Naive thymus-derived CD8-positive, alpha-beta T cell (primary cell): ENCODE results near the gene RSRC1. TPM values are rescaled to one million over a fixed set of nuclear protein-coding genes. Genes with fewer than 3 reads are reported as not detected.
A peak's percentile ranks its signal among the peaks of the same experiment; 100 is the strongest.

Experiments used
- ATAC-seq, 2 donors: fragments of 150-1000 bp; cut with Tn5 transposase in 1 of 2; sonication (Bioruptor Pico), chemical (Tn5 transposase) in 1 of 2; 1 replicate in 1 of 2; 2 replicates in 1 of 2; pipeline ENCODE4 v1.10.0; 2021; ENCODE audit warnings: mild to moderate bottlenecking in 2 of 2, moderate library complexity in 2 of 2
- POLR2A ChIA-PET: fragments of 350-600 bp; sonication (Branson Sonifier 250); formaldehyde crosslinking; loops from one replicate; lab custom pipeline; 2021; ENCODE audit warnings: antibody characterized with exemption; lab: Charles Lee
- DNase-seq, 10 donors: peaks; one replicate each; pipeline versions ENCODE4 v3.0.0 to v3.0.0-alpha.2; 2020 to 2022
- H3K27ac Mint-ChIP-seq, 10 donors: one replicate each; pipeline ENCODE4 v1.8.0; 2020 to 2022; ENCODE audit warnings: mild to moderate bottlenecking in 10 of 10, mixed read lengths in 10 of 10, moderate library complexity in 4 of 10, inconsistent platforms in 1 of 10
- H3K27me3 Mint-ChIP-seq, 5 donors: one replicate each; pipeline ENCODE4 v1.8.0; 2021 to 2022; ENCODE audit warnings: mixed read lengths in 5 of 5
- H3K36me3 Mint-ChIP-seq, 3 donors: one replicate each; pipeline ENCODE4 v1.8.0; 2020 to 2022; ENCODE audit warnings: mixed read lengths in 3 of 3, mild to moderate bottlenecking in 2 of 3, inconsistent platforms in 1 of 3
- H3K4me1 Mint-ChIP-seq, 4 donors: one replicate each; pipeline ENCODE4 v1.8.0; 2021 to 2022; ENCODE audit warnings: mixed read lengths in 4 of 4
- H3K4me3 Mint-ChIP-seq, 10 donors: one replicate each; pipeline ENCODE4 v1.8.0; 2020 to 2022; ENCODE audit warnings: mild to moderate bottlenecking in 10 of 10, mixed read lengths in 10 of 10, moderate library complexity in 6 of 10, inconsistent platforms in 1 of 10
- H3K9me3 Mint-ChIP-seq, 9 donors: one replicate each; pipeline ENCODE4 v1.8.0; 2020 to 2022; ENCODE audit warnings: mixed read lengths in 9 of 9, mild to moderate bottlenecking in 3 of 9, inconsistent platforms in 1 of 9, moderate library complexity in 1 of 9
- polyA plus RNA-seq, 3 donors: library from polyadenylated mRNA; unstranded; fragments of 300-500 nt; fragmentation: Illumina TruSeq; gene quantifications; one replicate each; pipeline ENCODE4 v1.2.3, GENCODE V29; 2021
- total RNA-seq, 8 experiments: library from RNA in 2 of 8; stranded (reverse) in 2 of 8; gene quantifications; one replicate each; pipeline ENCODE4 v1.2.3 and lab custom pipeline; 2021 to 2026

The RSRC1 gene
- total and polyA plus RNA-seq, 5 experiments from 2014 or later: 30.2 to 38.3 (median 32.6) TPM

- no peaks in the 10 kb centered on the region for H3K27me3 Mint-ChIP-seq
- POLR2A ChIA-PET: no interaction called here
- no peak overlapping the region for H3K27ac Mint-ChIP-seq
- ATAC-seq (no peak), DNase-seq (no peak)
- peaks cover 0 to 20% (median 6%) of the 10 kb centered on the region in 3 donors for H3K36me3 Mint-ChIP-seq
- H3K9me3 Mint-ChIP-seq: peaks cover 0 to 16% (median 2%) of the 10 kb centered on the region in 9 donors
- peaks cover 0 to 12% (median 0%) of the 10 kb centered on the region in 4 donors for H3K4me1 Mint-ChIP-seq
- H3K4me3 Mint-ChIP-seq: no peak overlapping the region
Measured at GRCh38 chr3:158350971-158351370, 241.1 kb downstream of the RSRC1 start.

GRCh38 chr3:158352551-158352950, 242.7 kb downstream of the RSRC1 start:
- POLR2A ChIA-PET: no interaction called here

GRCh38 chr3:158354713-158355112, 244.8 kb downstream of the RSRC1 start:
- H3K4me1 Mint-ChIP-seq: peaks cover 0 to 12% (median 0%) of the 10 kb centered on the region in 4 donors
- H3K27me3 Mint-ChIP-seq: no peaks in the 10 kb centered on the region
- DNase-seq (no peak), ATAC-seq (no peak)
- peaks cover 4 to 23% (median 20%) of the 10 kb centered on the region in 3 donors for H3K36me3 Mint-ChIP-seq
- no peak overlapping the region for H3K27ac Mint-ChIP-seq
- H3K4me3 Mint-ChIP-seq: no peak overlapping the region
- POLR2A ChIA-PET: no interaction called here
- peaks cover 0 to 5% (median 0%) of the 10 kb centered on the region in 9 donors for H3K9me3 Mint-ChIP-seq

More at GRCh38 chr3:158352551-158352950, 242.7 kb downstream of the RSRC1 start:
- peak in 1 of 10 donors; percentile 6 for DNase-seq
- Mint-ChIP-seq H3K4me3 (no peak overlapping the region), H3K27ac (no peak overlapping the region), H3K36me3 (peaks cover 0 to 19% (median 6%) of the 10 kb centered on the region in 3 donors), H3K27me3 (no peaks in the 10 kb centered on the region), H3K4me1 (peaks cover 0 to 12% (median 0%) of the 10 kb centered on the region in 4 donors), H3K9me3 (no peaks in the 10 kb centered on the region)
- no peak for ATAC-seq

DNA sequence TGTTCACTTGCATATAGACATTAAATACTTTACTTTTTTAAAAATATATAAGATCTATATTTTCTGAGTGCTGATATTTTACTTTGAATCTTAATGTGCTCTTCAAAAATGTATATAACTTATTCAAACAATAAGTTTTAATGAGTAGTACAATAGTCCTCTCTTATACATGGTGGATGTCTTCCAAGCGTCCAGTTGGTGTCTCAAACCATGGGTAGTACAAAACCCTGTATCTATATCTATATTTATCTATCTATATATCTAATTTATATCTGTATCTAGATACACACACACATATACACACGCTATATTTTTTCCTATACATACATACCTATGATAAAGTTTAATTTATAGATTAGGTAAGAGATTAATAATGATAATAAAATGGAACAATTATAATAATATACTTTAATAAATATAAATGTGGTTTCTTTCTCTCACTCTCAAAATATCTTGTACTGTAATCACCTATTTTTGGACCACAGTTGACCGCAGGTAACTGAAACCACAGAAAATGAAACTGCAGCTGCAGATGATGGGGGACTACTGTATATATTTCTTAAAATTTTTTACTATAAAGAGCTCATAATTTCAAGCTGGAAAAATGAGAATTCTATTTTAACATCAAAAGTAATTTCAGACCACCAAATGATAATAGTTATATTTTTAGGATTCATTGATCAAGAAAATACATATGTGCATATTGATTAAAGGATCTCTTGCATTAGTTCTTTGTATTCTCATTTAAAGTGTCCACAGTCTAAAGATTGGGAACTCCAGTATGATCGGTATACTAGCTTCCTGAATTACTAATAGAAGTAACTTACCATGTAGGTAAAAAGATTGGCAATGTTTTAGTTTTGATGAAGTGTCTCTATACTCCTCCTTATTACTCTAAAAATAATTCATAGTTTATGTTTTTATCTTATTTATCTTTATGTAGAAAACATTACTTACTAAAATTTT, 246.0 kb downstream of the RSRC1 start:
- ATAC-seq (no peak), DNase-seq (no peak)
- H3K27me3 Mint-ChIP-seq: no peaks in the 10 kb centered on the region
- no peak overlapping the region for H3K27ac Mint-ChIP-seq
- peaks cover 5 to 24% (median 20%) of the 10 kb centered on the region in 3 donors for H3K36me3 Mint-ChIP-seq
- H3K4me3 Mint-ChIP-seq: no peak overlapping the region
- POLR2A ChIA-PET: no interaction called here
- H3K4me1 Mint-ChIP-seq: peaks cover 0 to 12% (median 0%) of the 10 kb centered on the region in 4 donors
- peaks cover 0 to 8% (median 0%) of the 10 kb centered on the region in 9 donors for H3K9me3 Mint-ChIP-seq

- POLR2A ChIA-PET: no interaction called here
- H3K36me3 Mint-ChIP-seq: peaks cover 20 to 37% (median 26%) of the 10 kb centered on the region in 3 donors
- peaks cover 0 to 3% (median under 1%) of the 10 kb centered on the region in 4 donors for H3K4me1 Mint-ChIP-seq
- no peak for ATAC-seq
- peaks cover 0 to 12% (median 8%) of the 10 kb centered on the region in 9 donors for H3K9me3 Mint-ChIP-seq
- no peaks in the 10 kb centered on the region for H3K27me3 Mint-ChIP-seq
- DNase-seq: no peak
- H3K4me3 Mint-ChIP-seq: no peak overlapping the region
- no peak overlapping the region for H3K27ac Mint-ChIP-seq
Measured at GRCh38 chr3:158359339-158359738, 249.4 kb downstream of the RSRC1 start.

DNA sequence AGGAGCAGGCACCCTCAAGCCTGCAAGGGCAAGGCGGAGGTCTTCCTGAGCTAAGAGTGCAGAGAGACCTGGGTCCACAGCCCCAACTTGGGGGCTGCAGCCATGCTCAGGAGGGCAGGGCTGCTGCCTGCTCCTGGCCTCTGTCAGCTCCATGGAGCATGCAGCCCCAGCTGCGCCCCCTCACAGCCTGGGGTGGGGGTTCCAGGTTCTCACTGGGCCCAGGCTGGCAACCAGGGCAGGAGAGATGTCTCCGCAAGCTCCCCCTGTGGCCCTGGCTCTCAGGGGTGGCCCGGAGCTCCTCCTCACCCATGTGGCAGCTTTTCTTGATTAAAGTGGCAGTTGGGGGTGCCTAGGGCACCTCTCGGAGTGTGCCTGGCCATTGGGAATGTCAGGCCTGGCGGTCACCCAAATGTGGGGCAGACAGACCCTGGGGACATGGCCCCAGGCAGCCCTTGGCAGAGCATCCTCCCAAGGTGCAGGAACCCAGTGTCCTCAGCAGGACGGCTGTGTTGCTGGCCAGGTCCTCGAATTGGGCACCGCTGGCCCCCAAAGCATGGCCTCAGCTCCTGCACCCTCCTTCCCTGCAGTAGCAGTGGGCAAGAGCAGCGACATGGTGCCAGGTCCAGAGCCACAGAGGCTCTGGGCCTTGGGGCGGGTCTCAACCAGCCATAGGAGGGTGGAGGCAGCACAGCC, 251.0 kb downstream of the RSRC1 start:
- Mint-ChIP-seq H3K4me1 (peaks cover 0 to 1% (median 0%) of the 10 kb centered on the region in 4 donors), H3K27me3 (no peaks in the 10 kb centered on the region), H3K4me3 (no peak overlapping the region), H3K9me3 (peaks cover 0 to 16% (median 9%) of the 10 kb centered on the region in 9 donors), H3K27ac (no peak overlapping the region), H3K36me3 (peaks cover 23 to 45% (median 27%) of the 10 kb centered on the region in 3 donors)
- ATAC-seq (no peak), DNase-seq (no peak)
- POLR2A ChIA-PET: no interaction called here

- ATAC-seq (no peak), DNase-seq (no peak)
- POLR2A ChIA-PET: no interaction called here
- Mint-ChIP-seq H3K27ac (no peak overlapping the region), H3K4me3 (no peak overlapping the region), H3K9me3 (peaks cover 0 to 23% (median 9%) of the 10 kb centered on the region in 9 donors), H3K27me3 (no peaks in the 10 kb centered on the region), H3K36me3 (peaks cover 2 to 29% (median 16%) of the 10 kb centered on the region in 3 donors), H3K4me1 (peaks cover 0 to 12% (median under 1%) of the 10 kb centered on the region in 4 donors)
Measured at GRCh38 chr3:158368271-158368670, 258.4 kb downstream of the RSRC1 start.

- no peaks in the 10 kb centered on the region for H3K27me3 Mint-ChIP-seq
- H3K36me3 Mint-ChIP-seq: peaks cover 2 to 23% (median 10%) of the 10 kb centered on the region in 3 donors
- POLR2A ChIA-PET: no interaction called here
- H3K9me3 Mint-ChIP-seq: peaks cover 0 to 23% (median 9%) of the 10 kb centered on the region in 9 donors
- H3K27ac Mint-ChIP-seq: no peak overlapping the region
- no peak overlapping the region for H3K4me3 Mint-ChIP-seq
- H3K4me1 Mint-ChIP-seq: peaks cover 0 to 12% (median under 1%) of the 10 kb centered on the region in 4 donors
- DNase-seq (no peak), ATAC-seq (no peak)
Measured at GRCh38 chr3:158369279-158369678, 259.4 kb downstream of the RSRC1 start.

DNA sequence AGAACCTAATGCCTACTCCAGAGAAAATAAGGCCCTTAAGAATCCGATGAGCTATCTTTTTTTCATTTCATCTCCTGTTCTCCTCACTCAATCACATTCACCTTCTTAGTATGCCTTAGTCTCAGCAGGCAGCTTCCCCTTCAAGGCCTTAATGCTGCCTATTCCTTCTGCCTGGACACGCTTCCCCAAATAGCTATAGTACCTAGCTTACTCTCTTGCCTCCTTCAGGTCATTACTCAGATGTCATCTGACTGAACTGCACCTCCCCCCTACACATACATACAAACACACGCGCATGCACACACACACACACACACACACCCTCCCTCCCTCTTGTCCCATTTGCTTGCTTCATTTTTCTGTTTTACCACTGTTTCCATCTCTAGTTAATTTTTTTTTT, 269.6 kb downstream of the RSRC1 start:
- Mint-ChIP-seq H3K4me1 (peaks cover 0 to 7% (median 2%) of the 10 kb centered on the region in 4 donors), H3K27me3 (no peaks in the 10 kb centered on the region), H3K9me3 (peaks cover 0 to 5% (median 0%) of the 10 kb centered on the region in 9 donors), H3K4me3 (no peak overlapping the region), H3K27ac (no peak overlapping the region), H3K36me3 (peaks cover 5 to 12% (median 7%) of the 10 kb centered on the region in 3 donors)
- POLR2A ChIA-PET: no interaction called here
- no peak for DNase-seq
- no peak for ATAC-seq

DNA sequence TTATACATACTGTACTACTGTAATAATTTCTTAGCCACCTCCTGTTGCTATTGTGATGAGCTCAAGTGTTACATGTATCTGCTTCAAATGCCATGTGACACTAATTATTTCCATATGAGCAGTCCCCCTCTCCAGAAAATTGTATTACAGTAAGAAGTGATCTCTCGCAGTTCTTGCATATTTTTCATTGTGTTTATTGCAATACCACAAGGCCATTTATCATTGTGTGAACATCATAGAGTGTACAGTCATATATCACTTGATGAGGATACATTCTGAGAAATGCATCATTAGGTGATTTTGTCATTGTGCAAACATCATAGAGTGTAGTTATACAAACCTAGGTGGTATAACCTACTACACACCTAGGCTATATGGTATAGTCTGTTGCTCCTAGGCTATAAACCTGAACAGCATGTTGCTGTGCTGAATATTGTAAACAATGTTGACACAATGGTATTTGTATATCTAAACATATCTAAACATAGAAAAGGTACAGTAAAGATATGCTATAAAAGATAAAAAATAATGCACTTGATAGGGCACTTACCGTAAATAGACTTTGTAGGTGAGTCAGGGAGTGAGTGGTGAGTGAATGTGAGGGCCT, 271.5 kb downstream of the RSRC1 start:
- POLR2A ChIA-PET: no interaction called here
- Mint-ChIP-seq H3K27me3 (no peaks in the 10 kb centered on the region), H3K4me3 (no peak overlapping the region), H3K27ac (no peak overlapping the region), H3K36me3 (peaks cover 5 to 11% (median 7%) of the 10 kb centered on the region in 3 donors), H3K9me3 (peaks cover 0 to 4% (median 0%) of the 10 kb centered on the region in 9 donors), H3K4me1 (peaks cover 0 to 6% (median 1%) of the 10 kb centered on the region in 4 donors)
- DNase-seq: no peak
- ATAC-seq: no peak

DNA sequence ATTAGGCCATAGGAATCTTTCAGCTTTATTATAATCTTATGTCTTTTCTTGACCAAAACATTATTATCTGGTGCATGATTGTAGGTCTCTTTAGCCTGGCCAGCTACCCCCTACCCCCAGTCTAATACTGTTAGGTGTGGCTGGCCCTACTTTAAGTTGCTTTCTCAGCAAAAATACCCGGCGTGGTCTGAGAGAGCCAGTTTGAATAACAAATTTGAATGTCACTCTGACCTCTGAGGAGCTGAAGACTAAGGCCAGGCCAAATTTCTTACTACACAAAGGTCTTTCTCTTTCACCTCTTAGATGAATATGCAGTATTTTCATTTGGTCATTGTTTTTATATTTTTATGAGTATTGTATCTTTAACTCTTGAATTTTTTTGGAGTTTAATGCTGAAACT, 272.6 kb downstream of the RSRC1 start:
- ATAC-seq (no peak), DNase-seq (no peak)
- no peaks in the 10 kb centered on the region for H3K9me3 Mint-ChIP-seq
- H3K4me1 Mint-ChIP-seq: peaks cover 0 to 2% (median 0%) of the 10 kb centered on the region in 4 donors
- H3K27ac Mint-ChIP-seq: no peak overlapping the region
- no peak overlapping the region for H3K4me3 Mint-ChIP-seq
- H3K27me3 Mint-ChIP-seq: no peaks in the 10 kb centered on the region
- peaks cover 2 to 8% (median 3%) of the 10 kb centered on the region in 3 donors for H3K36me3 Mint-ChIP-seq
- POLR2A ChIA-PET: no interaction called here

GRCh38 chr3:158384019-158384418, 274.1 kb downstream of the RSRC1 start:
- POLR2A ChIA-PET: no interaction called here
- no peak overlapping the region for H3K27ac Mint-ChIP-seq
- H3K4me3 Mint-ChIP-seq: no peak overlapping the region
- no peaks in the 10 kb centered on the region for H3K27me3 Mint-ChIP-seq
- H3K4me1 Mint-ChIP-seq: peaks cover 0 to 2% (median 0%) of the 10 kb centered on the region in 4 donors
- ATAC-seq (no peak), DNase-seq (no peak)
- peaks cover 2 to 3% (median 2%) of the 10 kb centered on the region in 3 donors for H3K36me3 Mint-ChIP-seq
- H3K9me3 Mint-ChIP-seq: no peaks in the 10 kb centered on the region
